UCSD-AML1 (cell line): ENCODE data around the gene KDM4B.

Experiments used
- DNase-seq: peaks from one replicate; lab custom pipeline; 2025; ENCODE audit not compliant: unreplicated experiment; lab: John Stamatoyannopoulos, UW

The KDM4B gene

DNA sequence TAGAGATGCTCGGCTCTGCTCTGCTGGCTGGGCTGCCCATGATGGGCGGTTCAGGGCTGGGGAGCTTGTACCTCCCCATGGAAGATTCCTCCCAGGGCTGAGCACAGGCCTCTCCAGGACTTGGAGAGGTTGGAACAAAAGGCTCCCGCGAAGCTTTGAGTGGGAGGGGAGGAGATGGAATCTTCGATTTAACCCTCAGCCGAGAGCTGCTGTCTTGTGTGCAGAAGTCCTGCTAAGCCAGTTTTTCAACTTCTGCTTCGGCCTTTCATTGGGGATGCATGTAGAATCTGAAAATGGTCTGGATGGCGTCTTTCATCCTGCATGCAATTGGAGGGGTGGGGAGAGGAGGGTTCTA is 163.3 kb downstream of the KDM4B start:
- no peak for DNase-seq

DNA sequence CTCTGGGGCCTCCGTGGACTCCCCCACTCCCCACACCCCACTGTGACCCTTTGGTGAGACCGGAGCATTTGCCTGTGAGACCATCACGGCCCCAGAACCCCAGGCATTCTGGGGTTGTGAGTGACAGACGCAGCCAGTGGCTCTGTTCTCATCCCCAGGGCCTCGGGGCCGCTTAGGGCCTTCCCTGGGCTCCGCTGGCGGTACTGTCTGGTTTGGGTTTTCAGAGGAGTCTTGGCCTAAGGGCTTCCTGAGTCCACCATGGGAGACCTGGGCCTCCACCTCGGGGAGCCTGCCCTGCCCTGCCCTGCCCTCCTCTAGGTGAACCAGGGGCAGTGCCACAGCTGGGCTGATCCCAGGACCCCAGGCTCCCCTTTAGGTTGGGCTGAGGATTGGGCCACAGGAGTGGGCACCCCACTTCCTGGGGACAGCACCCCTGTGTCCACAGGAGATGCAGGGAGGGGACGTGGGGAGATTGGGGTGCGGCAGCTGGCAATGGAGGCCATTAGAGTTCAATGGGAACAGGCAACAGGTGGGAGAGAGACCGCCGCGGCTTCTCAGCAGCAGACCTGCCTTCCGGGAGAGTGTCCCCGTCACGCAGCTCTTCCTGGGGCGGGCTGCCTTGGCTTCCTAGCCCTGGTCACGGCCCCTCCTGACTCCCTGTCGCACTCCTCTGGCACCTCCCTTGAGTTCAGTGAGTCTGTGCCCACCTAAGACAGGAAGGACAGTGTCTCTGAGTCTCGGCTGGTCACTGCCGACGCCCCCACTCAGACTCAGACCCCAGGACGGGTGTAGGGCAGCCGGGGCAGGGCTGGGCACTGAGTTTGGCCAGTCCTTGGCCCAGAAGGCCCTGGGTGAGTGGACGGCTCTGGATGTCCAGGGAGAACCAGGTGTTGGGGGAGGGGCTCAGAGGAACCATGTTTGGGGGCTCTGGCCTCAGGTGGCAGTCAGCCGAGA is 164.1 kb downstream of the KDM4B start:
- no peak for DNase-seq

DNA sequence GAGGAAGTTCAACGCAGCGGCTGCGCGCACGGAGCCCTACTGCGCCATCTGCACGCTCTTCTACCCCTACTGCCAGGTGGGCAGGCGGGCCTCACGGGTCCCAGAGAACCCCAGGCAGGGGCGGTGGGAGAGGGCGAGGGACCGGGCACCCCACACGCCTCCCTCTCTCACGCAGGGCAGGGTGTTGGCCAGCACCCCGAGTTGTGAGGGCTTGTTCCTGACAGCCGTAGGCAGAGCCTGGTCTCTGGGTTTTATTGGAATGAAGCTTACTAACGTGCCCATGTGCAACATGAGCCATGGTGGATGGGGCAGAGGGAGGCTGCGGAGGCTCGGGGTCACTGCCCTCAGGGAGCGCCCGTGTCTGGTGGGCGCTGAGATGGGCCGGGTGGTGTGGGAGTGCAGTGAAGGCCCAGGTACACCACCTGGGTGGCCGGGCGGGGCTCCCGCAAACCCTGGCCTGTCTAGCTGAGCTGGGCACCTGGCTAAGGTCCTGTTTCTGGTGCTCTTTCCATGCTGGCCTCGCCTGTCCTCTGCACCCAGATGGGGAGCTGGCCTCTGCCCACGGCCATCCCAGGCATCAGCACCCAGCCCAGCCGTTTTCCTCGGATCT is 165.2 kb downstream of the KDM4B start:
- no peak for DNase-seq

DNA sequence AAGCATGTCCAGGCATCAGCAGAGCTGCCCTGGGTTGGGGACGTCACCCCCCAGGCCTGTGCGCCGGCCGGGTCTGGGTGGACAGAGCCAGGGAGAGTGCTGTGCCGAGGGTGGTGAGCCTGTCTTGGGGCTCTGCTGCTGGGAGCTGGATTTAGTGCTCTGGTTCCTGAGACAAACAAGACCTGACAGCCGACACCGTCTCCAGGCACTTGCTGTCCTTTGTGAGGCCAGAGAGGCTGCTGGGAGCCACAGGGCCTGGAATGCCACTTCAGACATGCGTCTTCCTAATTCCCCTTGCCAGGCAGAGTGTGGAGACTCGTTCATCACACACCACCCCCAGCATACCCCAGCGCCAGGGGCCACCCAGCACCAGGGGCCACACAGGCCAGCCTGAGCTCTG is 165.8 kb downstream of the KDM4B start:
- DNase-seq = no peak

DNA sequence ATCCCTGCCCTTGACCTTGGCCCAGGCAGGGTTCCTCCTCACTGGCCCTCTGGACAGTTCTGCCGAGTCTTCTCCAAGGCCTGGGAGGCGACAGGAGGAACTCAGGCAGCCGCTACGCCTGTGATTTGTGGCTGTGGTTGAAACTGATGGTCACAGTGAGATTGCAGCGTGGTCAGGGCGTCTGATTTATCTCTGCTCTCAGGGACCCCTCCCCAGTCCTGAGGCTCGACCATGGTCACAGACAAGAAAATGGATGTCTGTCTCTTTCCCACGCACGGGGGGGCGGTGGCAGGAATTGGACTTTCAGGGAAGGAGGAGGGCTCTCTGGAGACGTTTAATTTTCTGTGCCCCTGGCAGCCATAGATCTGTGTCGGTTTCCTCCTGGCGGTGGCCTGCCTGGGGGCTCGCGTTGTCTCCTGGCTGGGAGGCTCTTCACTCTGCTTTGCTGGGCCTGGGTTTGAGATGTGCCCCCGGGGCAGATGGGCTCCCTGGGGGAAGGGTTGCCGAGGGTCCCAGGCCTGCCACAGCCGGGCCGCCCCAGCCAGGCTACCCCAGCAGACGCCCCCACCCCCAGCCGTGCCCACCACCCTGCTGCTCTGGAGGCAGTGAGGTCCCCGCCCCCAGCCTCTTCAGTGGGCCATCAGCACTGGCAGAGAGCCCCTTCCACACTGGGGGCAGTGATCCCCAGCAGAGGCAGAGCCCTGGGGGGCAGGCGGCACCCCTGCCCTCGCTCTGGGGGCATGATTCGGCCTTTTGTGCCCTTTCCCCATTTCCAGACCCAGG is 167.4 kb downstream of the KDM4B start:
- no peak for DNase-seq

DNA sequence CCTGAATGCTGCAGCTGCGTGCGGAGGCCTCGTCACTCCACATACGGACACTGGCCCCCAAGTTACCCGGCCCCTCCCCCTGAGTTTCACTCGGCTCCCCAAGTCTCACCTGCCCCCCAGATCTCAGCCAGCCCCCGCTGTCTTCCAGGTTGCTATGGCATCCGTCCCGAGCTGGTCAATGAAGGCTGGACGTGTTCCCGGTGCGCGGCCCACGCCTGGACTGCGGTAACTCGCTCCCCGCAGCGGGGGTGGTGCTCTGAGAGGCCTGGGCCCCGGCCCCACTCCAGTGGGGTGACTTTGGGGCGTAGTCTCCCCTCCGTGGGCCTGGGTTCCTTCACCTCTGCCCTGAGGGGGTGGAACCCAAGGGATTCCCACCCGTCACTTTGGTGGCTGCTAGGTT is 168.2 kb downstream of the KDM4B start:
- DNase-seq = no peak

DNA sequence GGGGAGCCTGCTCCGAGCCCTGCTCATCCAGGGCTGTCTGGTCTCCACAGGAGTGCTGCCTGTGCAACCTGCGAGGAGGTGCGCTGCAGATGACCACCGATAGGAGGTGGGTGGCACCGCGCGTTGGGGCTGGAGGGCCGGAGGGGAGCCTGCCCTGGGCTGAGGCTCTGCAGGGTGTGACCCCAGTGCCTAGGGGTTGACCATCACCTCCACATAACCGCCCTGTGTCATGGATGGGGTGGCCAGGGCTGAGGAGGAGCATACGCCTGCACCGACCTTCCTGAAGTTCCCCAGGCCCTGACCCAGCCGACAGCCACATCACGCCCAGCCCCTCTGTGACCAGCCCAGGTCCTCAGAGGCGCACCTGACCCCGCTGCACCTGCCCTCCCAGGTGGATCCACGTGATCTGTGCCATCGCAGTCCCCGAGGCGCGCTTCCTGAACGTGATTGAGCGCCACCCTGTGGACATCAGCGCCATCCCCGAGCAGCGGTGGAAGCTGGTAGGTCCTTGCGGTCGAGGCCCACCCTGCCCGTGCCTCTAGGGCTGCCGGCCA is 168.7 kb downstream of the KDM4B start:
- no peak for DNase-seq

DNA sequence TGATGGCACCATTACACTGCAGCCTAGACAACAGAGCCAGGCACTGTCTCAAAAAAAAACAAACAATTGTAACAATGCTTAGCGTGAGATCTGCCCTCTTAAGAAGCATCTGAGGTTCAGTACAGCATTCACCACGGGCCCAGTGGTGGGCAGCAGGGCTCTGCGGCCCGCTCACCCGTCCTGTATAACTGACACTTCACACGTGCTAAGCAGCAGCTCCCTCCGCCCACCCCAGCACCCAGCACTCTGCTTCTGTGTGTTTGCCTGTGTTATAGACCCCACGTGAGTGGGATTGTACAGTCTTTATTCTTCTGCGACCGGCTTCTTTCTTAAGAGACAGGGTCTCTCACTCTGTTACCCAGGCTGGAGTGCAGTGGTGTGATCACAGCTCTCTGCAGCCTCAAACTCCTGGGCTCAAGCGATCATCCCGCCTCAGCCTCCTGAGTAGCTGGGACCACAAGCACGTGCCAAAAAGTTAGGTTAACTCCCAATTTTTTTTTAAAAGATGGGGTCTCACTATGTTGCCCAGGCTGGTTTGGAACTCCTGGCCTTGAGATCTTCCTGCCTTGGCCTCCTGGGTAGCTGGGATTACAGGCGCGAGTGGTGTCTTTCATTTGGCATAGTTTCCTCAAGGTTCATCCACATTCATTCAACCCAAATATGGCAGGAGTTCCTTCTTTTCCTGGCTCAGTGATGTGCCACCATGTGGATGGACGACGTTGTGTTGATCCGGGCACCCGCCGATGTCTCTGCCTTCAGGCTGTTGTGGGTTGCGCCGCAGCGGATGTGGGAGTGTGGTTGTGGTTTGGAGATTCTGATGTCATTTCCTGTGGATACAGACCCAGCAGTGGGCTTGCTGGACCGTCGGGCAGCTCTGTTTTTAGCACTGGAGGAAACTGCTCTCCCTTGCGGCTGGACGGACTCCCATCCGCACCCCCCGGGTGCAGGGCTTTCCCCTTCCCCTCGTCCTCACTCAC is 170.0 kb downstream of the KDM4B start:
- DNase-seq = peak; percentile 98

DNA sequence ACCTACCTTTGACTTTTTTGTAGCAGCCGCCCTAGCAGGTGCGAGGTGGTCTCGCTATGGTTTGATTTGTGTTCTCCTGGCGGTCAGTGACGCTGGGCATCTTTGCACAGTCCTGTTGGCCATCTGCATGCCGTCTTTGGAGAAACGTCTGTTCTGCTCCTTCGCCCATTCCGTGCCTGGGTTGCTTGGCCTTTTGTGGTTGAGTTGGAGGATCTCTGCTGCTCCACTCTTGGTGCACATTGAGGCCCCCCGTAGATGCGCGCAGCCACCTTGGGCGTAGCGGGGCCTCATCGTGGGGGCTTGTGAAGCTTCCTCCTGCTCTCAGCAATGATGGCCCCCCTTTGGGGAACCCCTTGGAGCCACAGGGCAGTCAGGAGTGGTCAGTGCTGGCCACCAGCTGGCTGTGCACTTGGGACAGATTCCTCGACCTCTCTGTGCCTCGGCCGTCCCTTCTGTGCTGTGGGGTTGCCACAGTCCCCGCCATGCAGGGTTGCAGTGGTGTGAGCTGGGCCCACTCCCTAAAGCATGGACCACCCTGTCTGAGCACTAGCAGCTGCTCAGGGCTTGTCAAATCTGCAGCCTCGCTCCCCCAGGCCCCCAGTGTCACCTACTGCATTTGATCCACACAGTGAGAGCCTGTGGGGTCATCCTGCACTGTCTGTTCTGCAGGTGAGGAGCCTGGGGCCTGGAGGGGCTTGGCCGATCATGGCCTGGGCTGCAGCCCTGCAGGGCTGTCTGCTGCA is 170.8 kb downstream of the KDM4B start:
- DNase-seq = no peak

DNA sequence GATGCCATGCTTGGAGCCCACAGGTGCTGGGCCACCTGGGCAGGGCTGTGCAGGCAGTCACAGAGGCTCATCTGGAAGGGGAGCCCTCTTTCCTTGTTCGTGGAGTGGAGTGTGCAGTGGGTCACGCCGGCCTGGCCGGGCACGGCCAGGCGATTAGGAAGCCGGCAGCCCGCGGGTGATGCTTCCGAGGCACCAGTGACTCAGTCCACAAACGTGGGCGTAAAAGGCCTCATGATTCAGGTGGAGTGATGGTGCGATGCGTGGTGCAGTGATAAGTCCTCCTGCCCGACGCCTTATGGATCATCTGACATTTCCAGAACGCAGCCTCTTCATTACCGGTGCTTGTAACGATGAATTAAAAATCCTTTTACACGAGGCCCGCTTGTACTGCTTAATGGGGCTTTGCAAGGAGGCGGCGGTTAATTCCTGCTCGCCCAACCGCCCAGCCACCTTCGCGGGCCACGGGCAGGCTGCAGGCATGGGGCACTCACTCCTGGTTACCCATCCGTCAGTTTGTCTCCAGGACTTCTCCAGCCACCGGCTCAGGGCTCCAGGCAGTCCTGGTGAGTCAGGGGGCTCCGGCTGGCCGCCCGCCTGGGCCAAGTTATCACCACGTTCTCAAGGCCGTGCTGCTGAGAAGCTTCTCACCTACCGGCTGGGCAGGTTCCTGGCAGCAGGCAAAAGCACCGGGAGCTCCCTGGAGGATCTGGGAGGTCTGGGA is 172.4 kb downstream of the KDM4B start:
- no peak for DNase-seq

DNA sequence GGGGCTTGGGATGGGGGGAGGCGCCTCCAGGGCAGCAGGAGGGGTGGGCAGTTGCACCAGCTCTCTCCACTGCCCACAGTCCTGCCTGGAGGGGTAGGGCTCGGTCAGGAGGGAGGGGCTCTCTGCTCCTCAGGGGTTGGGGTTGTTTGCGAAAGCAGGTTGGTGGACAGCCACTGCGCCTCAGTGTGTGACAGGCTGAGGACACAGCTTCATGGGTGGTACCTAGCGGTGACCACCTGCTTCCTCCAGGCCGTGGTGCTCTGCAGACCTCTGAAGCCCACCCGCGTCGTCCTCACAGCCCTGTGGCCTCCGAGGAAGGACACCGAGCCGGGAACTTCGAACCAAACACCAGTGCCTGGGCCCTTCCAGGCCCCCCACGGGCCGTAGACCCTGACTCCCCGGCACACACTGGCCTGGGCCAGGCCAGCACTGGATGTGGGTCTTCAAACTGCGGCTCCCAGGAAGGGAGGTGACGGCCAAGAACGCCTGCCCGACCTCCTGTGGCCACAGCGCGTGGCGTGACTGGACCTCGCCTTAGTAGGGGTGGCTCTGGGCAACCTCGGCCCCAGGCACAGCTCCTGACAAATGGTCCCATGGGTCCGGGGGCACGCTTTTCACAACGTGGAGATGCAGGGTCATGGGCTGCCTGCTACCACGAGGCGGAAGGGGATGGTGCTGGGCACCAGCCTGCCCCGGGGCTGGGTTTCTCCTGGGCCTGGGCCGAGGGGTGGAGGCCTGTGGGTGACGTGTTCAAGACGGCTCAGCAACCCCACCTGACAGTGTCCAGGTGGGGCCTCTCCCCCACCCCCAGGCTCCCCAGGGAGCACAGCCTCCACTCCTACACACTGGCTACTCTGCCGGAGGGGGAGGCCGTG is 173.2 kb downstream of the KDM4B start:
- DNase-seq = no peak

DNA sequence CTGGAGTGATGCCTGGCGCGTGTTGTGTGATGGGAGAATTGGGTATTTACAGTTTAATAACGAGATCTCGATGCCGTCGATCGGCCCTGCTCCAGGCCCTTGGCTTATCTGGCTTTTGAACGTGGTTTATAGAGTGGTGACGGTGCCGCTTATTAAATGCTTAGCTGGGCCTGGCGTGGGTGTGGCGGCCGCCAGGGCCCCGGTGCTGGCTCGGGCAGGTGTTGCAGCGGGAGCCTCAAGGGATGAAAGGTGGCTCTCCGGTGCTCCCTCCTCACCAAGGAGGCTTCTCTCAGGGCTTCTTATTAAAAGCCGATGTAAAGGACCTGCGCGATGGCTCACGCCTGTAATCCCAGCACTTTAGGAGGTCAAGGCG is 173.8 kb downstream of the KDM4B start:
- no peak for DNase-seq

DNA sequence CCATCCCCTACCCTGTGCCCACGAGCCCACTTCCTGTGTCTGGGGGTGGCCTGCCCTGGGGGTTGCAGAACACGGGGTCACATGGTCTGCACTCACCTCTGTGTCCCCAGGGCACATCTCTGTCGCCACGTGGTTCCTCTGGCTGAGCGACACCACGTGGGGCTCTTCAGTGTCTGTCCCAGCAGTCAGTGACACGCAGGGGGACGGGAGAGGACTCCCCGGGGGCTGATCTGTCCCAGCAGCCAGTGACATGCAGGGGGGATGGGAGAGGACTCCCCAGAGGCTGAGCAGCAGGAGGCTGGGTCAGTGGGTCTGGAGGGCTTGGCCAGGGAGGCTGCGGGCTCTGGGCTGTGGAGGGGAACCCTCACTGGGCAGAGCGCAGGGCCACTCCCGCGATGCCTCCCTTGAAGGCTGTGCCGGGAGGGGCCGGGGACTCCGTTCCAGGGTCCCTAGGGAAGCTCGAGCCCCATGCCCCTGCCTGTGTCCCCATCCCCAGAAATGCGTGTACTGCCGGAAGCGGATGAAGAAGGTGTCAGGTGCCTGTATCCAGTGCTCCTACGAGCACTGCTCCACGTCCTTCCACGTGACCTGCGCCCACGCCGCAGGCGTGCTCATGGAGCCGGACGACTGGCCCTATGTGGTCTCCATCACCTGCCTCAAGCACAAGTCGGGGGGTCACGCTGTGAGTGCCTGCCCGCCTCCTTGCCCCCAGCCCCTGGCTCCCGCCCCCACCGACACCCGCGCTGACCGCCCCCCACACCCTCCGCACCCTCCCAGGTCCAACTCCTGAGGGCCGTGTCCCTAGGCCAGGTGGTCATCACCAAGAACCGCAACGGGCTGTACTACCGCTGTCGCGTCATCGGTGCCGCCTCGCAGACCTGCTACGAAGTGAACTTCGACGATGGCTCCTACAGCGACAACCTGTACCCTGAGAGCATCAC is 174.8 kb downstream of the KDM4B start:
- no peak for DNase-seq

DNA sequence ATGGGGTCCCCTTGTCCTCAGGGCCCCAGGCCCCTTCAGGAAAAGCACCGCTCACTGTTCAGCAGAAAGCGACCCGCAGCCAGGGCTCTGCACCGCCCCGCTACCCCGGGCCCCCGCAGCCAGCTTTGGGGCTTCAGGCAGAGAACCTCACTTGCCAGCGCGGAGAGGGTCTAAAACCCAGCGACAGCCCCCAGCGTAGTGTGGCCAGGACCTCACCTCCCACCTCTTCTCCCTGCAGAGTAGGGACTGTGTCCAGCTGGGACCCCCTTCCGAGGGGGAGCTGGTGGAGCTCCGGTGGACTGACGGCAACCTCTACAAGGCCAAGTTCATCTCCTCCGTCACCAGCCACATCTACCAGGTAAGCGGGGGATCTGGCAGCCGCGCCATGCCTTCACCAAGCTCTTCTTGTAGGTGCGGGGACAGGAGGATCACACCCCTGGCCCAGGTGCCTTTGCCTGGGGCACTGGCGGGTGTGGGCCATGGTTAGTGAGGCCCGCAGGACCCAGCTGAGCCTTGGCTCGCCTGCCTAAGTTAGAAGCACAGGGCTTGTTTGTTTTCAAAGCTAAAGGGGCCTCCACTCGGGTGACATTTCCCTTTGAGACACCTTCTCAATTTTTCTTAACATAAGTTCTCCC is 175.7 kb downstream of the KDM4B start:
- DNase-seq = no peak

DNA sequence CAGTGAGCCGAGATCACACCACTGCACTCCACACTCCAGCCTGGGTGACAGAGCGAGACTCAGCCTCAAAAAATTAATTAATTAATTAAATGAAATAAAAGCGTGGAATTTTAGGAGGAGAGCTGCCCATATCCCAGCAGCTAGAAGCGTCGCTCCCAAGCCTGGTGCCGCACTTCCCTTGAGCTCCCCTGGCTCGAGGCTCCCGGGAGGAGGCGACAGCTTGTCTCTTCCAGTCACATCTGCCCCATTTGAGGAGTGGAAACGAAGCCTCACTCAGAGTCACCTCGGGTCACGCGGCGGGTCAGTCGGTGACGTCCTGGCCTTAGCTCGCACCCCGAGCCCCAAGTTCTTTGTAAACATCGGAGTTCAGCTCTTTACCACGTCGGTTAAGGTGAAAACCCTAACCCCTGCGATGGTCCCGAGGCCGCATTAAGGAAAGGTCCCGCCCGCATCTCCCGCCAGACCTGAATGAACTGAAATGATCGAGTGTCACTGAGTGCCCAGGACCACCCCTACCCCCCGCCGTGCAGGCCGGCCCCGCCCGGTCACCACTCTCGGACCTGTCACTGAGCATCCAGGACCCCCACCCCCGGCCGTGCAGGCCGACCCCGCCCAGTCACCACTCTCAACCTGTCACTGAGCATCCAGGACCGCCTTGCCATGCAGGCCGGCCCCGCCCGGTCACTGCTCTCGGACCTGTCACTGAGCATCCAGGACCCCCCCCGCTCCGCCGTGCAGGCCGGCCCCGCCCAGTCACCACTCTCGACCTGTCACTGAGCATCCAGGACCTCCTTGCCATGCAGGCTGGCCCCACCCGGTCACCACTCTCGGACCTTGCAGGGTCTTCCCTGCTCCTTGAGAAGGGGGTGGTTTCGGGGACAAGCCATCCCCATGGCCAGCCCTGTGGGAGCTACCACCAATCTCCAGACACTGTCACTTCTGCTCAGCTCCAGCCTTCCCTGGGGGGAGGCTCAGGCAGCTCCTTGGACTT is 176.9 kb downstream of the KDM4B start:
- no peak for DNase-seq
